RPMI7951 (cell line): ENCODE measurements around the gene FAM110C. TPM values are rescaled to one million over a fixed set of nuclear protein-coding genes. Genes with fewer than 3 reads are reported as not detected.
"Not testable (repeated sequence)": the region's sequence is repeated elsewhere in the genome, so short reads cannot be mapped to it uniquely, and the experiment has no call there.

Experiments
- DNase-seq: peaks from one replicate; pipeline ENCODE4 v3.0.0-alpha.2; 2012; ENCODE audit warnings: low read depth
- total RNA-seq: library from RNA; depleted of rRNA; stranded (reverse); fragments of >200 nt; shearing (Covaris generic); gene quantifications from 2 replicates; pipeline ENCODE4 v1.2.3, GENCODE V29; 2014

The FAM110C gene
- total RNA-seq, 1 experiment from 2014 or later = not detected

- no peak for DNase-seq
Observed at GRCh38 chr2:44748-45341, 1.5 kb downstream of the FAM110C start.

- DNase-seq = no peak
Observed at GRCh38 chr2:42788-43187, 3.5 kb downstream of the FAM110C start.

- no peak for DNase-seq
Observed at GRCh38 chr2:40465-40864, 5.8 kb downstream of the FAM110C start.

- peak; percentile 70 for DNase-seq
Observed at GRCh38 chr2:38155-38554, 8.2 kb downstream of the FAM110C start.

GRCh38 chr2:36318-36717, 10.0 kb downstream of the FAM110C start:
- DNase-seq = no peak

GRCh38 chr2:35852-36251, 10.5 kb downstream of the FAM110C start:
- no peak for DNase-seq

GRCh38 chr2:33620-34019, 12.7 kb downstream of the FAM110C start:
- no peak for DNase-seq

- DNase-seq = no peak
Observed at GRCh38 chr2:32068-32467, 14.2 kb downstream of the FAM110C start.

GRCh38 chr2:29253-29652, 17.1 kb downstream of the FAM110C start:
- DNase-seq = no peak

- DNase-seq = no peak
Observed at GRCh38 chr2:28406-28975, 17.8 kb downstream of the FAM110C start.

- no peak for DNase-seq
Observed at GRCh38 chr2:26891-27290, 19.4 kb downstream of the FAM110C start.

GRCh38 chr2:25543-25942, 20.8 kb downstream of the FAM110C start:
- no peak for DNase-seq

- DNase-seq = not testable (repeated sequence)
Observed at GRCh38 chr2:24591-24990, 21.7 kb downstream of the FAM110C start.

GRCh38 chr2:24107-24506, 22.2 kb downstream of the FAM110C start:
- no peak for DNase-seq

GRCh38 chr2:23283-23682, 23.0 kb downstream of the FAM110C start:
- no peak for DNase-seq

- DNase-seq = not testable (repeated sequence)
Observed at GRCh38 chr2:22244-22643, 24.1 kb downstream of the FAM110C start.

GRCh38 chr2:20259-20658, 26.0 kb downstream of the FAM110C start:
- not testable (repeated sequence) for DNase-seq

GRCh38 chr2:19505-19904, 26.8 kb downstream of the FAM110C start:
- no peak for DNase-seq

GRCh38 chr2:18402-19271, 27.7 kb downstream of the FAM110C start:
- no peak for DNase-seq

- peak; percentile 16 for DNase-seq
Observed at GRCh38 chr2:15916-16315, 30.4 kb downstream of the FAM110C start.

- no peak for DNase-seq
Observed at GRCh38 chr2:11248-11941, 34.9 kb downstream of the FAM110C start.

- no peak for DNase-seq
Observed at GRCh38 chr2:10222-10875, 36.0 kb downstream of the FAM110C start.
